GM21447 (cell line): ENCODE measurements around the gene EPHA10.

Experiments
- ATAC-seq: cut with Tn5 transposase; IDR thresholded peaks from one replicate; pipeline ENCODE4 v1.9.1; 2021; ENCODE audit not compliant: unreplicated experiment

Gene EPHA10

GRCh38 chr1:37764888-37765441, at the start of gene EPHA10:
TSS of gene EPHA10 (minus strand) at chr1:37765120. CDS start at chr1:37765066, 54 bp downstream.
- ATAC-seq = no peak

- no peak for ATAC-seq
Measured at GRCh38 chr1:37814252-37814651, 49.3 kb upstream of the EPHA10 start.

- no peak for ATAC-seq
Measured at GRCh38 chr1:37813529-37814145, 48.7 kb upstream of the EPHA10 start.

- no peak for ATAC-seq
Measured at GRCh38 chr1:37811027-37811655, 46.2 kb upstream of the EPHA10 start.

GRCh38 chr1:37809942-37810341, 45.0 kb upstream of the EPHA10 start:
- no peak for ATAC-seq

GRCh38 chr1:37808369-37809319, 43.7 kb upstream of the EPHA10 start:
- ATAC-seq = peak; percentile 24

GRCh38 chr1:37807555-37808368, 42.8 kb upstream of the EPHA10 start, which contains the start of the genes C1orf122 and YRDC:
TSS of gene C1orf122 (plus strand) at chr1:37807790. CDS start at chr1:37808405, 615 bp downstream.
TSS of gene YRDC (minus strand) at chr1:37808208. CDS start at chr1:37808180, 28 bp downstream.
- peak; percentile 84 for ATAC-seq

GRCh38 chr1:37807220-37807554, 42.3 kb upstream of the EPHA10 start:
- ATAC-seq = no peak

- ATAC-seq = no peak
Measured at GRCh38 chr1:37802439-37802838, 37.5 kb upstream of the EPHA10 start.

- no peak for ATAC-seq
Measured at GRCh38 chr1:37797750-37798345, 32.9 kb upstream of the EPHA10 start.

- no peak for ATAC-seq
Measured at GRCh38 chr1:37795340-37796125, 30.6 kb upstream of the EPHA10 start.

- no peak for ATAC-seq
Measured at GRCh38 chr1:37794372-37795339, 29.7 kb upstream of the EPHA10 start.

- ATAC-seq = no peak
Measured at GRCh38 chr1:37793773-37794371, 29.0 kb upstream of the EPHA10 start, which contains the start of gene MANEAL. TSS of gene MANEAL (plus strand) at chr1:37793847. CDS start at chr1:37794183, 336 bp downstream.

GRCh38 chr1:37792943-37793686, 28.2 kb upstream of the EPHA10 start:
- no peak for ATAC-seq

- ATAC-seq = no peak
Measured at GRCh38 chr1:37782491-37782890, 17.6 kb upstream of the EPHA10 start.

- no peak for ATAC-seq
Measured at GRCh38 chr1:37778654-37779053, 13.7 kb upstream of the EPHA10 start.

- no peak for ATAC-seq
Measured at GRCh38 chr1:37776946-37777516, 12.1 kb upstream of the EPHA10 start.
